ENCODE measurements around the gene ICAM1. TPM values are rescaled to one million over a fixed set of nuclear protein-coding genes. Genes with fewer than 3 reads are reported as not detected.

ICAM1 gene
- total and polyA plus RNA-seq, 2 of the 8 experiments (the other 6 are each of a cell fraction or from before 2014, with no cell fraction given), result 4.0 to 9.4 TPM

DNA sequence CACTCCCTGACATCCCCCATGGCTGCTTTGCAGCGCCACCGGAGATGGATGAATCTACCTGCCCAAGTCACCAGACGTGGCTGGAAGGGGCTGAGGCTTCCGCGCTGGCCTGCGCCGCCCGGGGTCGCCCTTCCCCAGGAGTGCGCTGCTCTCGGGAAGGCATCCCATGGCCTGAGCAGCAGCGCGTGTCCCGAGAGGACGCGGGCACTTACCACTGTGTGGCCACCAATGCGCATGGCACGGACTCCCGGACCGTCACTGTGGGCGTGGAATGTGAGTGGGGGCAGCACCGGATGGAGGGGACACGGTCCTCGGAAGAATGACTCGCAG is 23.4 kb downstream of the ICAM1 start:
- TF ChIP-seq CTBP2 (IDR thresholded peaks at IDR 0.05; ENCODE audit: borderline replicate concordance, insufficient read depth, insufficient read length, low read length) (no peak), RAD21 (IDR thresholded peaks at IDR 0.05 in 1 of 2, conservative IDR thresholded peaks at IDR 0.05 in 1 of 2; ENCODE audit: low read depth in 2 of 2, low read length in 2 of 2) (peak; percentile 11 to 40; a peak in 3 of 4 replicates)
- TF ChIP-seq, protein P1, sequence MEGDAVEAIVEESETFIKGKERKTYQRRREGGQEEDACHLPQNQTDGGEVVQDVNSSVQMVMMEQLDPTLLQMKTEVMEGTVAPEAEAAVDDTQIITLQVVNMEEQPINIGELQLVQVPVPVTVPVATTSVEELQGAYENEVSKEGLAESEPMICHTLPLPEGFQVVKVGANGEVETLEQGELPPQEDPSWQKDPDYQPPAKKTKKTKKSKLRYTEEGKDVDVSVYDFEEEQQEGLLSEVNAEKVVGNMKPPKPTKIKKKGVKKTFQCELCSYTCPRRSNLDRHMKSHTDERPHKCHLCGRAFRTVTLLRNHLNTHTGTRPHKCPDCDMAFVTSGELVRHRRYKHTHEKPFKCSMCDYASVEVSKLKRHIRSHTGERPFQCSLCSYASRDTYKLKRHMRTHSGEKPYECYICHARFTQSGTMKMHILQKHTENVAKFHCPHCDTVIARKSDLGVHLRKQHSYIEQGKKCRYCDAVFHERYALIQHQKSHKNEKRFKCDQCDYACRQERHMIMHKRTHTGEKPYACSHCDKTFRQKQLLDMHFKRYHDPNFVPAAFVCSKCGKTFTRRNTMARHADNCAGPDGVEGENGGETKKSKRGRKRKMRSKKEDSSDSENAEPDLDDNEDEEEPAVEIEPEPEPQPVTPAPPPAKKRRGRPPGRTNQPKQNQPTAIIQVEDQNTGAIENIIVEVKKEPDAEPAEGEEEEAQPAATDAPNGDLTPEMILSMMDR (IDR thresholded peaks at IDR 0.05; ENCODE audit: control extremely low read depth in 1 of 3, insufficient read depth in 1 of 3, low read depth in 1 of 3, low read length in 3 of 3), result peak in 2 of 3 experiments; percentile 21 to 29; a peak in 2 of 4 replicates
- Histone ChIP-seq H3K79me2 (ENCODE audit: control insufficient read depth in 1 of 2, insufficient read depth in 2 of 2, low read length in 2 of 2) (no peaks in the 10 kb centered on the region), H2BK5ac (ENCODE audit: low read depth, low read length) (no peak overlapping the region), H4K91ac (replicated peaks; ENCODE audit: insufficient read length, low read length) (no peak overlapping the region), H3K9ac (replicated peaks in 1 of 4; ENCODE audit: extremely low read depth in 1 of 4, low read depth in 3 of 4, low read length in 3 of 4) (no peak overlapping the region; a peak in 1 of 7 replicates), H3K18ac (ENCODE audit: extremely low read depth, low read length) (no peak overlapping the region), H3K36me3 (ENCODE audit: control insufficient read depth in 2 of 4, insufficient read depth in 4 of 4, low read length in 3 of 4) (no peaks in the 10 kb centered on the region), H3K23ac (ENCODE audit: insufficient read length) (no peak overlapping the region), H3K4me2 (ENCODE audit: insufficient read depth in 1 of 2, low read depth in 2 of 2, low read length in 2 of 2) (peak overlapping the region in 1 of 2 experiments; percentile 84; a peak in 1 of 4 replicates), H3K4ac (replicated peaks; ENCODE audit: insufficient read length, low read depth, low read length) (no peak overlapping the region), H3K27me3 (replicated peaks in 1 of 4; ENCODE audit: control insufficient read depth in 3 of 4, extremely low read depth in 1 of 4, insufficient read depth in 3 of 4, low read length in 3 of 4) (peaks cover 50 to 79% (median 73%) of the 10 kb centered on the region in 4 experiments), H2AK5ac (ENCODE audit: low read depth, low read length) (peak overlapping the region; percentile 39; the same call in 1 of the 2 replicates), H2BK12ac (ENCODE audit: low read depth, low read length) (peak overlapping the region; percentile 11; the same call in 1 of the 2 replicates), H3K4me3 (ENCODE audit: extremely low read depth in 1 of 4, insufficient read depth in 2 of 4, low read depth in 3 of 4, low read length in 4 of 4) (no peak overlapping the region), H3K79me1 (ENCODE audit: low read depth, low read length) (no peaks in the 10 kb centered on the region), H3K56ac (replicated peaks; ENCODE audit: insufficient read length, low read depth, low read length) (no peak overlapping the region), H2BK15ac (ENCODE audit: low read length) (no peak overlapping the region), H3K27ac (ENCODE audit: low read depth, low read length) (no peak overlapping the region), H2AFZ (ENCODE audit: low read length) (no peak overlapping the region), H3K4me1 (replicated peaks in 1 of 4; ENCODE audit: control insufficient read depth in 3 of 4, insufficient read depth in 4 of 4, low read length in 3 of 4) (peaks cover 0 to 39% (median 19%) of the 10 kb centered on the region in 4 experiments; a peak in 6 of 7 replicates), H3K14ac (ENCODE audit: insufficient read length) (no peak overlapping the region), H4K20me1 (replicated peaks in 1 of 2; ENCODE audit: control insufficient read depth in 1 of 2, insufficient read depth in 2 of 2, low read length in 2 of 2) (peaks cover 0 to 26% of the 10 kb centered on the region in 2 experiments), H2BK20ac (ENCODE audit: low read length) (no peak overlapping the region), H2BK120ac (replicated peaks; ENCODE audit: low read depth, low read length) (no peak overlapping the region), H3K23me2 (ENCODE audit: low read depth, low read length) (peaks cover 30% of the 10 kb centered on the region; the same call in 1 of the 2 replicates), H4K5ac (ENCODE audit: insufficient read length, low read depth, low read length) (no peak overlapping the region), H4K8ac (ENCODE audit: extremely low read depth, insufficient read depth, low read length) (no peak overlapping the region), H3K9me3 (ENCODE audit: insufficient read depth in 2 of 2, low read depth in 1 of 2, low read length in 1 of 2) (no peaks in the 10 kb centered on the region)
- DNase-seq (ENCODE audit: low read depth in 1 of 2, low spot score in 2 of 2) (peak in 1 of 2 experiments; percentile 79), FAIRE-seq (no peak)
- ChIA-PET CTCF (ENCODE audit: partially characterized antibody) (interaction anchor here (0.7 to 3.7 kb wide), 7 partner anchors 12 to 1960 kb away, joined by 3 to 29 read pairs (median 5); partner anchors contain the start of genes CDC37 and ICAM1), POLR2A (ENCODE audit: partially characterized antibody) (interaction anchor here (2.4 kb wide), 1 partner anchor 39 kb away, joined by 7 read pairs; the partner anchor contains the start of gene RAVER1)
- 79% methylated on average over 25 of the region's 25 CpGs; no CpG with 5 or more reads in 1 of the 2 experiments for WGBS, 2 experiments (ENCODE audit: extremely low coverage in 1 of 2, insufficient coverage in 1 of 2, insufficient read length in 1 of 2, insufficient replicate concordance in 2 of 2, low coverage in 1 of 2, low lambda C conversion rate in 2 of 2, missing lambda C conversion rate in 1 of 2)

Measured in H1 (cell line).